AG09309 (cell line): ENCODE measurements around the gene PIK3C3.

ENCODE experiments used
- DNase-seq: peaks from one replicate; pipeline ENCODE4 v3.0.0-alpha.2; 2010; ENCODE audit warnings: low read depth
- H3K4me3 ChIP-seq: 2 replicates; pipeline ENCODE4 v1.5.1; 2011; ENCODE audit warnings: mild to moderate bottlenecking, low read depth, low read length, moderate library complexity; ENCODE audit not compliant: control insufficient read depth
- CTCF ChIP-seq: IDR thresholded peaks from 2 replicates; pipeline ENCODE4 v1.5.1; 2011; ENCODE audit warnings: mild to moderate bottlenecking, low read depth, low read length, inconsistent platforms; ENCODE audit not compliant: insufficient read depth, control insufficient read depth; ENCODE audit errors: missing control alignments

Gene PIK3C3

DNA sequence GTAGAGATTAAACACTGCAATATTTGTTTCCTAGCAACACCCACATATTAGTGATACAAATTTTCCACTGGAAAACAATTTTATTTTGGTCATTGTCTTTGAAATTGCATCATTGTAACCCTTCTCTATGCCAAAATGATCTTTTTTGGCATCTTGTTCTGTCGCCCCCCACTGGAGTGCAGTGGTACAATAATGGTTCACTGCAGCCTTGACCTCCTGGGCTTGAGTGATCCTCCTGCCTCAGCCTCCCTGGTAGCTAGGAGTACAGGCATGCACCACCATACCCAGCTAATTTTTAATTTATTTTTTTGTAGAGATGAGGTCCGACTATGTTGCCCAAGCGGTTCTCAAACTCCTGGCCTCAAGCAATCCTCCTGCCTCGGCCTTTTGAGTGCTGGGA lies 117.4 kb downstream of the PIK3C3 start:
- peak; percentile 8 for TF ChIP-seq CTCF
- H3K4me3 ChIP-seq: no peak overlapping the region
- no peak for DNase-seq

GRCh38 chr18:42074704-42075103 lies 119.7 kb downstream of the PIK3C3 start:
- no peak overlapping the region for H3K4me3 ChIP-seq
- no peak for TF ChIP-seq CTCF
- no peak for DNase-seq

- no peak for DNase-seq
- no peak overlapping the region for H3K4me3 ChIP-seq
- TF ChIP-seq CTCF: no peak
Observed at GRCh38 chr18:42078711-42079110, 123.7 kb downstream of the PIK3C3 start.

DNA sequence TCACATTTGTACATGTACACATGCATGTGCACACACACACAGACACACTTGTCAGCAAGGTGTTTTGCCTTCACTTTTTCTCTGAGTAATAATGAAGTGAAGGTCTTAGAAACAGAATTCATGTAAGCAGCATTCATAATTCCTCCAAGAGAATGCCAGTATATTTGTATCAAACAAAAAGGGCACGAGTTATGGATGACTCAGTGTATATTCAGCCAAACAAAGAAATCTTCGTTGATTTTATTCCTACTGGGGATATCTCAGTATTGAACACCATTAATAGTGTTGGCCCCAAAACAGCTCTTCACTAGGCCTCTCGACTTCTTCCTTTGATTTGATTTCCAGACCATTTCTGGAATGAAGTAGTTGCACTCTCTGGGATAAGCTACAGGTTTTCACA lies 125.3 kb downstream of the PIK3C3 start:
- H3K4me3 ChIP-seq: no peak overlapping the region
- DNase-seq: no peak
- no peak for TF ChIP-seq CTCF

DNA sequence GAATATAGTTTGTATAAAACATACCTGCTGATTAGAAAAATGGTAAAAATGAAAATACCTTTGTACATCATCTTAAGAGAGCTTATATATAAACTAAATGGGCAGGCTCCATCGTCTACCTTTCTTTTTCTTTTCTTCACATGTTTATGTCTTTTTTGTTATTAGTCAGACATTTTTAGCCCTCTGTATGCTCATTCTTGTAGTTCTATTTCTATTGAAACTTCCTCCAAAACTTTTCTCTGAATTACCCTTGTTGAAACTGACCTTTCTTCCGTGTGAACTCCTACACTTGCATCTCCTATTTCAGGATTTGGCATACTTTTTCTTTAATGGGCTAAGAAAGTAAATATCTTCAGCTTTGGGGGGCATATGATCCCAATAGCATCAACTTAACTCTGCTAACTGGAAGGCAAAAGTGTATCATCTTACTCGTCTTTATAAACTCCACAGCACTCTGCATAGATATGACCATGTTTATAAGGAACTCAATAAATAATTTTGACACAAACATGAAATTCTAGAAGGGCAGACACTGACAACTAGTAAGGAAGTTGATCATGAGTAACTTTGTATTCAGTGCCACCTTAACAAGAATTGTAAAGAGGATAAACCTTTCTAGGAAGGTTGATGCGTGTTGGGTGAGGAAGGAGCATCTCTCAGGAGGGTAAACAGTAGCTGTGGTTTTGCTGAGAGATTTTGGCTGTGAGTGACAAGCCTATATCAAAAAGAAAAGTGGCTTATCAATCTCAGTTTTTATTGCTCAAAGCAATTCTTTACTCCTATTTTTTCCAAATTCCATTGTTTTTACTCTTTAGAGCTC lies 127.6 kb downstream of the PIK3C3 start:
- no peak for DNase-seq
- no peak overlapping the region for H3K4me3 ChIP-seq
- no peak for TF ChIP-seq CTCF

- no peak for DNase-seq
- H3K4me3 ChIP-seq: no peak overlapping the region
- no peak for TF ChIP-seq CTCF
Observed at GRCh38 chr18:42086288-42086687, 131.3 kb downstream of the PIK3C3 start.

GRCh38 chr18:42087235-42087634 lies 132.2 kb downstream of the PIK3C3 start:
- no peak overlapping the region for H3K4me3 ChIP-seq
- TF ChIP-seq CTCF: no peak
- DNase-seq: no peak
